GM18861 (cell line): Measurements from ENCODE around the gene PRIMPOL.
A peak's percentile ranks its signal among the peaks of the same experiment; 100 is the strongest.
"Not testable (repeated sequence)": the region's sequence is repeated elsewhere in the genome, so short reads cannot be mapped to it uniquely, and the experiment has no call there.

ENCODE experiments used
- ATAC-seq: cut with Tn5 transposase; IDR thresholded peaks from one replicate; pipeline ENCODE4 v1.9.1; 2021; ENCODE audit not compliant: unreplicated experiment

The PRIMPOL gene

GRCh38 chr4:184636897-184637296, 12.6 kb upstream of the PRIMPOL start:
- no peak for ATAC-seq

- peak; percentile 89 for ATAC-seq
Observed at GRCh38 chr4:184641022-184641421, 8.5 kb upstream of the PRIMPOL start.

DNA sequence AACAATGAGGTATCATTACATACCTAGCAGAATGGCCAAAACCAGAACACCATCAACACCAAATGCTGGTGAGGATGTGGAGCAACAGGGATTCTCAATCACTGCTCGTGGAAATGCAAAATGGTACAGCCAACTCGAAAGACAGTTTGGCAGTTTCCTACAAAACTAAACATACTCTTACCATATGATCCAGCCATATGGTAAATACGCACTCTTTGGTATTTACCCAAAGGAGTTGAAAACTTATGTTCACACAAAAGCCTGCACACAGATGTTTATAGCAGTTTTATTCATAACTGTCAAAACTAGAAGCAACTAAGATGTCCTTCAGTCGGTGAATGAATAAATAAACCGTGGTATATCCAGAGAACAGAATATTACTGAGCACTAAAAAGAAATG, 8.1 kb upstream of the PRIMPOL start:
- no peak for ATAC-seq

DNA sequence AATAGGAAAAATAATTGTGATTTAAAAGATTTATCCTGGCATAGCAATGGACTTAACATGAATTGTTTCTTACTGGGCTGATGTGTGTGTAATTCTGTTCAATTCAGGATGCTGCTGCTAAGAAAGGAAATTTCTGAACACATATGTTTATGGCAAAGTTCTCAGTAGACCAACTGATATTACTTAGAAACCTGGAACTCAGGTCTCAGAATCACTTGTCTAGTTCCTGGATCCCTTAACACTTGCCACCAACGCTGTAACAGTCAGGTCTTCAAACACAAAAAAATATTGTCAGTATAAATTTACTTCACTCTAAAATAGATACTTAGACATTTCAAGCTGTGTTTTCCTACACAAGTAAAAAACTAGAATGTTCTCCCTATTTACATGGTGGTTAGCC, 5.8 kb upstream of the PRIMPOL start:
- no peak for ATAC-seq

DNA sequence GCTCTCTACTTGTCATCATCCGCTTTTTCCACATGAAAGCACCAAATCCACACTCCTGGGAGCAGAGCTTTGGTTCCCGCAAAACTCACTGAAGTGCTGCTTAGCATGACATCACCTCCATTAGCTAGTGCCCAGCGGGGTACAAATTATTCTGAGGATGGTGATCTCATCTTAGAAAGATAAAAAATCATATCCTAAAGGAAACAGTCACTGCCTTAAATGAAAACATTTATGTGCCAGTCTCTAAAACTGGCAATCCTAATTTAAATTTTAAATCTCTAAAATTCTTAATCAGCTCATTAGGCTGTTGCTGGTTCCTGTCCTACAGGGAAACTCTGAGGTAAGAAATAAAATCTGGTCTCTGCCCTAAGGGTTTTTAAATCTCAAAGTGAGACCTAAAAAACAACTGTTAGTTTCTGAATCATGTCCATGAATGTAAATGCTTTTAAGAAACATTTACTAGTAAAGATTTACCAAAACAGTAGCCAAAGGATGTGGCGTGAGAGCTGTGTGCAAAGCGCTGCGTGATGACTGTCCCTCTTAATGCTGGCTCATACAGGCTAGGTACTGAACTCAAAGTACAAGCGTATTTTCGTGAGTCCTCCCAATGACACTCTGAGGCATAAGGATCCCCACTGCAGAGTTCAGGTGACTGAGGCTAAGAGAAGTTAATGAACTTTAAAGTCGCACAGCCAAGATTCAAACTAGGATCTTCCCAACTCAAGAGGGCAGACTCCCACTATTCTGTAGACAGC, 4.8 kb upstream of the PRIMPOL start:
- ATAC-seq: no peak

GRCh38 chr4:184645904-184646610, 3.5 kb upstream of the PRIMPOL start:
- ATAC-seq: no peak

DNA sequence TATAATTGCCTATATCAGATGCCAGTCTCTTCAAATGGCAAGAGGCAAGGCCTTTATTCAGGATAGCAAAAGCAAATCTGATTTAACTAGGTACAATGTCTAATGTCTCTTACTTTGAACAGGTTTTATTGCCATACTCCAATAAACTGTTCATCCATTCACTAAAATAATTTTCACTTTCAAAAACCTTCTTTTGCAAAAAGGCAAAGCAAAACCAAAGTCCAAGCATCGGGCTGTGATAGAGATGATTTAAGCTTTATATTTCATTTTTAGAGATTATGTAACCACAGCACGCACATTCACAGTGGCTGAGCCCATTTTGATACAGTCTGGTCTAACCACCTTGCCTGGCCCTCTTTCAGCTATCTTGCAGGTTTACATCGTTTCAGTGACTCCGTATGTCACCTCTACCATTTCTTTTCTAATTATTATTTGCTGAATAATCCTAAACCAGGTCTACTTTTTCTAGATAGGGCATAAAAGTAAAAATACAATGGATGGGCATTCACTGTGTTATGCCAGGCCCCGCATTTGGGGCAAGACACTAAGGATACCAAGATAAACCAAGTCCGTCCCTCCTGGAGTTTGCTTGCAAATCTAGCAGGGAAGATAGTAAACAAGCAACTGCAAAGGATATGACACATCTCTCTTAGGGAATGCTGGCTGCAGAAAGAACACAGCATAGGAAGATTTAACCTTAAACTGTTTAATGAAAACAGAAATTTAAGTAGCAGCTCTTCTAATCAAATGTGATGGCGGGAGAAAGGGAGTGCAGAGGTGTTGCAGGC, 2.1 kb upstream of the PRIMPOL start:
- no peak for ATAC-seq

DNA sequence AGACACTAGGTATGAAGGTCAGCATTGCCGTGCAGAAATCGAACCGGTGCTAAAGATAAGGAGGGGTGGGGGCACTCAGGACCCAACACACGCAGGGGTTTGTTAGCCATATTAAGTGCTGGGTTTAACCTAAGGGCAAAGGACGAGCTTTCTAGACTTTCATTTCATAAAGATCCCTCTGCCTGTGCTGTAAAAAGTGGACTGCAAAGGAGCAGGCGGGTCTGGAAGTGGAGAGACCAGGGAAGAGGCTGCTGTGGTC, 1.6 kb upstream of the PRIMPOL start:
- no peak for ATAC-seq

DNA sequence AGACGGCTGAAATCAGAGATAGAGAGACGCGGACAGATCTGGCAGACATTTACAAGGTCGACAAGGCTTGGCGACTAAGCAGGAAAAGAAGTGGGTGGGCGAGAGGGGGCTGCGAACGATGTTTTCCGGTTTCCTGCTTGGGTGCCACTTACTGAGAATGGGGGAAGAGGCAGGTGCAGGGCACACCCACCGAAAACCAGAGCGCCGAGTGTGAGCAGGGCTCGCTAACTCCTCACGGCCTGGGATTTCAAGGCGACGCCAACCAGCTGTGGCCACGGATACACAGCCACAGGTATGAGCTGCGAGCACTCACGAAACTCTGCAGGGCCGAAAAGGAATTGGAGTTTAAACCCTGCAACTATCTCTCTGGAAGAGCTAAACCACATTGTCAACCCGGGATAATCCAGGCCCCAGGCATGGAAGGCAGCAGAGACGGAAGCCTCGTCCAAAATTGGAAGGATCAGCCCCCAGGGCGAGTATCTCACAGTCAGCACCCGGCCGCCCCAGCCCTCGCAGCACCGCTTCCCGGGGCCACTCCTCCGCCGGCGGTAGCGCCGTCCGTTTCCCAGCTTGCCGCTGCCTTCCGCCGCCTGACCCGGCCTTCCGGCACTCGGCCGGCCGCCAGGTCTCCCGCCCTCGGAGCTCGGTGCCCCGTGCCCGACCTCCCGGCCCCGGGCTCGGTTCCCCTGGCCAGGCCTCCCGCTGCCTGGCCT, 1.1 kb upstream of the PRIMPOL start:
- ATAC-seq: peak; percentile 19

DNA sequence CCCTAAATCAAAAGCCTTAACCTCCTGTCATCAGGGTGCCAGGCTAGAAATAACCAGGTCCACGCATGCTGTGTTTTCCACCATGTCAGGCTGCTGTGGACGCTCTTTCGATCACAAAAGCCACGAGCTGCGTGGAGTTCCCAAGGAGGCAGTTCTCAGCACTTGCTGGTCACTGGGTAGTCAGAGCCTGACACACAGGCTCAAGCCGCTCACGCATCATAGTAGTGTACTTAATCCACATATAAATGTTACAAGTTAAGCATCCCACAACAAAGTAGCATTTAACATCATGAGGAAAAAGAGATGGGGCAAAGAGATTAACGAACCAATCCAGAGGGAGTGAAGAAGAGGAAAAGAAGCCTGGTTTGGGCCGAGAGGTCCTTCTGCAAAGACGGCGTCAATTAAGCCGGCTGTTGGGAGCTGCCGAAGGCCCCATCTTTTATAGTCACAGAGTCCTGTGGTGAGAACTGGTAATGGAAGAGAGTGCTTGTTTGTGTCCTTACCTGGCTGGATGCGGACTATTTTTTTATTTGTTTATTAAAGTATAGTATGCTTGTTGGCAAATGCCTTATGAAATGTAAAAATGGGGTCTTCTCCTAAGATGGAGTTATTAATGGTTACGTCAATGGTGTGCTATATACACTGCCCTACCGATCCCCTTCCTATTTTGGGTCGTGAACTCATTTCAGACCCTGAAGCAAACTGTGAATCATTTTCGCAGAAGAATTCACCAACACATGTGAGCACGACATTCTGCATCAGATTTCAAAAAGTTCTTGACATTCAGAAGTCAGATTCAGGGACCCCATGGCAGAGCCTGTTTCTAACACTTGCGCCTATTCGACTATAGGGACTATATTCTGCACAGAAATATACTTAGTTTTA, 675 bp downstream of the PRIMPOL start:
- ATAC-seq: peak; percentile 3

DNA sequence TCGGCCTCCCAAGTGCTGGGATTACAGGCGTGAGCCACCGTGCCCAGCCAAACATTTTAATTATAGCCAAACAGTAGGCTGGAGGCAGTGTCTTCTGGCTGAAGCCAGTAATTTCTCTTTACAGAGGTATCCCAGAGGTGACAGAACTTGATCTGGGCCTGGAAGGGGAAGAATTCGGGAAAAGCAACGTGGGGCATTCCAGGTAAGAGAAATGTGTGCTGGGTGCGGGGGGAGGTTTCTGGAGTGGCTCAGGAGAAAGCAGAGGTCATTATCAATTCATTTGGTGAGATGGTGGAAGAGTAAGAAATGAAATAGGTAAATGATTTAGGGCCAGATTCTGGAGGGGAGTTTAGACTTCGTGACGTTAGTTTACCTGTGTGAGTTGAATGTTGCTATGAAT, 2.4 kb downstream of the PRIMPOL start:
- ATAC-seq: no peak

DNA sequence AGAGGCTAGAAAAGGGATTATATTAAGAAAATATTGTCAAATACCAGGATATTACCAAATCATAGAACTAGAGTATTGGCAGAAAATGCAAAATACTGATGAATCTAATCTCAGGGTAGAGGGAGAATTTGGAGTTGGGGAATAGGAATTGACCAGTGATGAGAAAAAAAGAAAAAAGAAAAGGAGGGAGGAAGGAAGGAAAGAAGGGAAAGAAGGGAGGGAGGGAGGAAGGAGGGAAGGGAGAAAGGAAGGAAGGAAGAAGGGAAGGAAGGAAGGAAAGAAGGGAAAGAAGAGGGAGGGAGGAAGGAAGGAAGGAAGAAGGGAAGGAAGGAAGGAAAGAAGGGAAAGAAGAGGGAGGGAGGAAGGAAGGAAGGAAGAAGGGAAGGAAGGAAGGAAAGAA, 3.1 kb downstream of the PRIMPOL start:
- not testable (repeated sequence) for ATAC-seq

GRCh38 chr4:184653650-184654049, 4.1 kb downstream of the PRIMPOL start:
- ATAC-seq: no peak

GRCh38 chr4:184655889-184656869, 6.6 kb downstream of the PRIMPOL start:
- no peak for ATAC-seq

DNA sequence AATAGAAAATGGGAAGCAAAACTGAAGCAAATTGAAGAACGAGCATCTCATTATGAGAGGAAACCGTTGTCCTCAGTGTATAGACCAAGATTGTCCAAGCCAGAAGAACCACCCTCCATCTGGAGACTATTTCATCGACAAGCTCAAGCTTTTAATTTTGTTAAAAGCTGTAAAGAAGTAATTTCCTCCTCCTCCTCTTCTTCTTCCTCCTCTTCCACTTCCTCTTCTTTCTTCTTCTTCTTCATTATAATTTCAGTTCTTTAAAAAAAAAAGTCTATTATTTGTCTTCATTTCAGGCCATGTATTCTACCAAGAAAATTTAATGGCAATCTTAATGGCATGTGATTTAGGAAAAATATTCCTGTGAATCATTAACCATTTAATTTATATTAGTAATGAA, 7.6 kb downstream of the PRIMPOL start:
- no peak for ATAC-seq

- ATAC-seq: not testable (repeated sequence)
Observed at GRCh38 chr4:184657820-184658219, 8.3 kb downstream of the PRIMPOL start.

DNA sequence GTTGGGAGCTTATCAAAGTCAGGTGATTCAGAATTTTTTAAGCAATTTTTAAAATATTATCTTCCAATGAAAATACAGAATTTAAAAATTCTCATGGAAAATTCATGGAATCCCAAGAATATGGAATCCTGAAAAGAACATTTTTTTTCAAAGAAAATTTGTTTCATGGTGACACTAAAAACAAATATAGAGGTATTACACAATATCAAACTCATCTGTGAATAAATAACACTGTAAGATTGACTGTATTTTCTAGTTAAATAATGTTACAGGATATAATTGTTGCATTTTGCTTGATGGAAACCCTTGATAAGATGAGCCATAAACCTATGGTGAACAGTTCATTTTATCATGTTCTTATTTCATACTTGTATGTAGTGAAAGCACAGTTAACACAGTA, 11.4 kb downstream of the PRIMPOL start:
- ATAC-seq: no peak

GRCh38 chr4:184662236-184662635, 12.7 kb downstream of the PRIMPOL start:
- ATAC-seq: no peak

DNA sequence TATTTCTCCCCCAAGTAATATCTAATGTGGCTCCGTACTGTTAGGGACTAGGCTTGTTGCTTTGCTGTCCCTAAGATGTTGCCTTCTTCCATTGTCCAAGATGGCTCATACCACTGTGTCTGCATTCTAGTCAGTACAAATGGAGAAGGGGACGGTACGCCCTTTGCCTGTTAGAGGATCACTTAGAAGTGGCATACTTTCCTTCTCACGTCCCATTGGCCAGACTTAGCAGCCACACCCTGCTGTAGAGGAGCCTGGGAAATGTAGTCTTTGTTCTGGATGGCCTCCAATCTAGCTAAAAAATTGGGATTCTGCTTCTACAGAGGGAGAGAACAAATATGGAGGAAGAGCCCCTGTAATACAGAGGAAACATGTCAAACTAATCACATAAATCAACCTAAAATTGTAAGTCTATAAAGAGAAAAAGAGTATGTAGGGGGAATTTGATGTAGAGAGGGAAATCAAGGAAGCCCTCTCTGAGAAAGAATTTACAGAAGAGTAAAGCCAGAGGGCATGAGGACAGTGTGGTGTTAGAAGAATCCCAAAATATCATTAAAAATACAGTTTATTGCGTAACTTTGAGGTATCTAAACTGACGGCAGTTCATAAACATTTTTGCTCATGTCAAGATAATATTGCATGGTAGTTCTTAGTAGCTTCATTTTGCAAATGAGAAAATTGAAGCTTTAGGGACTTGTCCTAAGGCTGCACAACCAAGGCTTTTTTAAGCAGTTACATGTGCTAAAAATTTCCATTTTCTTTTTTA, 15.1 kb downstream of the PRIMPOL start:
- no peak for ATAC-seq
